Type B pancreatic cell (in vitro differentiated cells): ENCODE measurements around the gene LPCAT1. TPM values are rescaled to one million over a fixed set of nuclear protein-coding genes. Genes with fewer than 3 reads are reported as not detected.

Experiments used
- DNase-seq: peaks from one replicate; pipeline ENCODE4 v3.0.0; 2021; ENCODE audit warnings: mixed read lengths; ENCODE audit not compliant: unreplicated experiment; ENCODE audit errors: extremely low spot score
- H3K27ac Mint-ChIP-seq: 2 replicates; pipeline ENCODE4 v1.8.0; 2021; ENCODE audit warnings: mild to moderate bottlenecking, mixed read lengths
- H3K27me3 Mint-ChIP-seq: 2 replicates; pipeline ENCODE4 v1.8.0; 2021; ENCODE audit warnings: mixed read lengths
- H3K36me3 Mint-ChIP-seq: 2 replicates; pipeline ENCODE4 v1.8.0; 2021; ENCODE audit warnings: mixed read lengths
- H3K4me1 Mint-ChIP-seq: one replicate; pipeline ENCODE4 v1.8.0; 2021; ENCODE audit warnings: mixed read lengths; ENCODE audit not compliant: unreplicated experiment
- H3K4me3 Mint-ChIP-seq: 2 replicates; pipeline ENCODE4 v1.8.0; 2021; ENCODE audit warnings: mild to moderate bottlenecking, mixed read lengths
- H3K9me3 Mint-ChIP-seq: 2 replicates; pipeline ENCODE4 v1.8.0; 2021; ENCODE audit warnings: mixed read lengths
- CTCF ChIP-seq: fragments of 200-600 bp; sonication (generic); conservative IDR thresholded peaks from 2 replicates; pipeline ENCODE4 v1.5.0; 2021; ENCODE audit warnings: antibody characterized with exemption, mild to moderate bottlenecking
- total RNA-seq: library from RNA; stranded (reverse); gene quantifications from 2 replicates; pipeline ENCODE4 v1.2.1, GENCODE V29; 2021; ENCODE audit warnings: low replicate concordance

Gene LPCAT1
- total RNA-seq, 1 donor from 2014 or later = 91.6 TPM

- H3K4me3 Mint-ChIP-seq = no peak overlapping the region
- H3K9me3 Mint-ChIP-seq = no peaks in the 10 kb centered on the region
- H3K36me3 Mint-ChIP-seq = no peaks in the 10 kb centered on the region
- no peaks in the 10 kb centered on the region for H3K4me1 Mint-ChIP-seq
- peak; percentile 58 for DNase-seq
- H3K27me3 Mint-ChIP-seq = peaks cover 15% of the 10 kb centered on the region
- H3K27ac Mint-ChIP-seq = no peak overlapping the region
- TF ChIP-seq CTCF = no peak
Measured at GRCh38 chr5:1544294-1544961, 20.7 kb upstream of the LPCAT1 start.

- Mint-ChIP-seq H3K9me3 (no peaks in the 10 kb centered on the region), H3K4me1 (no peaks in the 10 kb centered on the region), H3K4me3 (no peak overlapping the region), H3K27me3 (peaks cover 15% of the 10 kb centered on the region), H3K27ac (no peak overlapping the region), H3K36me3 (no peaks in the 10 kb centered on the region)
- TF ChIP-seq CTCF = no peak
- peak; percentile 34 for DNase-seq
Measured at GRCh38 chr5:1543398-1544293, 19.9 kb upstream of the LPCAT1 start.

- TF ChIP-seq CTCF = no peak
- Mint-ChIP-seq H3K4me3 (no peak overlapping the region), H3K36me3 (no peaks in the 10 kb centered on the region), H3K27me3 (peaks cover 15% of the 10 kb centered on the region), H3K9me3 (no peaks in the 10 kb centered on the region), H3K4me1 (no peaks in the 10 kb centered on the region), H3K27ac (no peak overlapping the region)
- no peak for DNase-seq
Measured at GRCh38 chr5:1542781-1543180, 19.0 kb upstream of the LPCAT1 start.

- Mint-ChIP-seq H3K4me1 (no peaks in the 10 kb centered on the region), H3K36me3 (no peaks in the 10 kb centered on the region), H3K27me3 (peaks cover 17% of the 10 kb centered on the region), H3K4me3 (no peak overlapping the region), H3K9me3 (no peaks in the 10 kb centered on the region), H3K27ac (no peak overlapping the region)
- TF ChIP-seq CTCF = no peak
- DNase-seq = no peak
Measured at GRCh38 chr5:1541702-1542400, 18.1 kb upstream of the LPCAT1 start.

- DNase-seq = peak; percentile 55
- Mint-ChIP-seq H3K36me3 (no peaks in the 10 kb centered on the region), H3K4me1 (no peaks in the 10 kb centered on the region), H3K27ac (no peak overlapping the region), H3K9me3 (no peaks in the 10 kb centered on the region), H3K27me3 (peaks cover 21% of the 10 kb centered on the region), H3K4me3 (no peak overlapping the region)
- no peak for TF ChIP-seq CTCF
Measured at GRCh38 chr5:1540831-1541701, 17.3 kb upstream of the LPCAT1 start.
